Stimulated activated CD8-positive, alpha-beta memory T cell treated with anti-CD3 and anti-CD28 coated beads, Interleukin-4, amount 100 ng/mL, for 1 hour (primary cell): ENCODE measurements around the gene ARL6IP6.
"Not testable (repeated sequence)": the region's sequence is repeated elsewhere in the genome, so short reads cannot be mapped to it uniquely, and the experiment has no call there.

Experiments used
- DNase-seq, 2 donors: peaks; one replicate each; pipeline ENCODE4 v3.0.0-alpha.2; 2020; ENCODE audit warnings: low read depth in 2 of 2, low spot score in 1 of 2

Gene ARL6IP6

GRCh38 chr2:152720794-152721193, 2.4 kb downstream of the ARL6IP6 start:
- DNase-seq = no peak

DNA sequence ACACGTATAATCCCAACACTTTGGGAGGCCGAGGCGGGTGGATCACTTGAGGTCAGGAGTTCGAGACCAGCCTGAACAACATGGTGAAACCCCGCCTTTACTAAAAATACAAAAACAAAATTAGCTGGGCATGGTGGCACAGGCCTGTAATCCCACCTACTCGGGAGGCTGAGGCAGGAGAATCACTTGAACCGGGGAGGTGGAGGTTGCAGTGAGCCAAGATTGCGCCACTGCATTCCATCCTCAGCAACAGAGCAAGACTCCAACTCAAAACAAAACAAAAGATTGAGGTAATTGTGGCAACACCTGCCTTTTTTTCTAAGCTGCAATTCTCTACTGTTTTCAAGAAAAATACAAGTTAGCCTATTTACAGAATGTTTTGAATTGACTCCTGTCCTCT, 4.2 kb downstream of the ARL6IP6 start:
- DNase-seq = not testable (repeated sequence)

DNA sequence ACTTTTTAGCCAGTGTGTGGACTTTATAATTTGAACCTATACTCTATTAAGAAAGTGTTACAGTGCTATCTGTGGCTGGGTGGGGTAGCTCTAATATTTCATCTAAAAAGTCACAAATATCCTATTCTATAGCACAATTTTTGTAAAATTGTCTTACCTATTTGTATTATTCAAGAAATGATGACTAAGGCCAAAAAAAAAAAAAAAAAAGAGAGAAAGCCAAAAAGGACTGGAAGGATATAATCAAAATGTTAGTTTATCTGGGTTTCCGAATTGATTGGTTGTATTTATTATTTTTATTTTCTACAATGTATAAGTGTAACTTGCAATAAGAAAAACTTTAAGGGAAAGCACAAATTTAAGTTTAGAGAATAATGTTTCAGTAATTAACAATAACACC, 5.5 kb downstream of the ARL6IP6 start:
- DNase-seq = no peak

GRCh38 chr2:152729844-152730243, 11.4 kb downstream of the ARL6IP6 start:
- DNase-seq = no peak

GRCh38 chr2:152730591-152731333, 12.3 kb downstream of the ARL6IP6 start:
- DNase-seq = peak; percentile 17 to 19

DNA sequence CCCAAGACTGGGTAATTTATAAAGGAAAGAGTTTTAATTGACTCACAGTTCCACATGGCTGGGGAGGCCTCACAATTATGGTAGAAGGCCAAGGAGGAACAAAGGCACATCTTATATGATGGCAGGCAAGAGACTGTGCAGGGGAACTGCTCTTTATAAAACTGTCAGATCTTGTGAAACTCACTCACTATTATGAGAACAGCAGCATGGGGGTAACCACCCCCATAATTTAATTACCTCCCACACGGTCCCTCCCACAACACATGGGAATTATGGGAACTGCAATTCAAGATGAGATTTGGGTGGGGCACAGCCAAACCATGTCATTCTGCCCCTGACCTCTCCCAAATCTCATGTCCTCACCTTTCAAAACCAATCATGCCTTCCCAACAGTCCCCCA, 19.1 kb downstream of the ARL6IP6 start:
- DNase-seq = not testable (repeated sequence)

GRCh38 chr2:152738438-152738837, 20.0 kb downstream of the ARL6IP6 start:
- no peak for DNase-seq

GRCh38 chr2:152739705-152740104, 21.3 kb downstream of the ARL6IP6 start:
- not testable (repeated sequence) for DNase-seq

DNA sequence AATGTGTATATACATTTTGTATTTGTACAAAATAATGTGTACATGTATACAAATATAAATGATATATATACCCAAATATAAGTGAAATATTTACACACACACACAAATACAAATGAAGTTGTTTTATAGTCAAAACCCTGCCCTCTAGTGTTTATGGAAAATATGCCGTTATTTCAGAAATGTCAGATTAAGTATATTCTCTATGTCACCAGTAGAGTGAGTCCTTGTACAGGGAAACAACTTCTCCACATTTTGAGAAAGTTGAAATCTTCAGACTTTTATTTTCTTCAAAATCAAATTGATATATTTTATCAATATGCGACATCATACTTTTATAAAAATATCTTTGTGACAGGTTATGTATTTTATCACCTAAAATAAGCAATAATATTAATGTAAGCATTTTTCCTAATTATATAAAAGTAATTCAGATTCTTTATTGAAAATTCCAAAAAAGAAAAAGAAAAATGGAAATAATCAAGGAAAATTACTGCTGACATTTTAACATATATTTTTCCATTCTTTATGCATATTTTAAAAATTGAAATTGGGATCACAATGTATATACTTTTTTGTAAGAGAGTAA, 22.4 kb downstream of the ARL6IP6 start:
- no peak for DNase-seq

DNA sequence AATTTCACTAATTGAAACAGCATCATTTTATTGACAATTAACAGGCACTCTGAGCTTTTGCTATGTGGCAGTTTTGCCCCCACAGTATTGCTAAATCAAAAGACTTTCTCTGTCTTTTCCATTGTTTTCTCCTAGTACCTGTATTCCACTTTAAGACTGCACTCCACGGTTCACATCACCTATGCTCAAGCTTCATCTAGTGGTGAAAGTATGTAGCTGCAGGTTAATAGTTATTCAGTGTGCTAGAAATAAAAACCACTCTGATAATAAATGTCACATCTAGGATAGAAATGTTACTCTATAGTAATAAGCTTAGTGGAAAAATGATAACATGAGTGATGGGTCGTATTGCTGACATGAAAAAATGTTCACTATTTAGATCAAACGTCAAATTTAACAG, 24.6 kb downstream of the ARL6IP6 start:
- no peak for DNase-seq

- DNase-seq = not testable (repeated sequence)
Observed at GRCh38 chr2:152747751-152748150, 29.3 kb downstream of the ARL6IP6 start.

DNA sequence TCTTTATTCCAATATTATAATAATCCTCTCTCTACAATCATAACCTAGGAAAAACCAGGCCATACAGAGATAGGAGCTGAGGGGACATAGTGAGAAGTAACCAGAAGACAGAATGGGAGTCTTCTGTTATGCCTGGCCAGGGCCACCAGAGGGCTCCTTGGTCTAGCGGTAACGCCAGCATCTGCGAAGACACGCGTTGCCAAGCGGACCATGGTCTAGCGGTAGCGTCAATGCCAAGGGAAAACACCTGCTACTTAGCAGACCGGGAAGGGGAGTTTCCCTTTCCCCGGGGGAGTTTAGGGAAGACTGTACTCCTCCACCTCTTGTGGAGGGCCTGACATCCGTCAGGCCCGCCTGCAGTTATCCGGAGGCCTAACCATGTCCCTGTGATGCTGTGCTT, 36.6 kb downstream of the ARL6IP6 start:
- no peak for DNase-seq

DNA sequence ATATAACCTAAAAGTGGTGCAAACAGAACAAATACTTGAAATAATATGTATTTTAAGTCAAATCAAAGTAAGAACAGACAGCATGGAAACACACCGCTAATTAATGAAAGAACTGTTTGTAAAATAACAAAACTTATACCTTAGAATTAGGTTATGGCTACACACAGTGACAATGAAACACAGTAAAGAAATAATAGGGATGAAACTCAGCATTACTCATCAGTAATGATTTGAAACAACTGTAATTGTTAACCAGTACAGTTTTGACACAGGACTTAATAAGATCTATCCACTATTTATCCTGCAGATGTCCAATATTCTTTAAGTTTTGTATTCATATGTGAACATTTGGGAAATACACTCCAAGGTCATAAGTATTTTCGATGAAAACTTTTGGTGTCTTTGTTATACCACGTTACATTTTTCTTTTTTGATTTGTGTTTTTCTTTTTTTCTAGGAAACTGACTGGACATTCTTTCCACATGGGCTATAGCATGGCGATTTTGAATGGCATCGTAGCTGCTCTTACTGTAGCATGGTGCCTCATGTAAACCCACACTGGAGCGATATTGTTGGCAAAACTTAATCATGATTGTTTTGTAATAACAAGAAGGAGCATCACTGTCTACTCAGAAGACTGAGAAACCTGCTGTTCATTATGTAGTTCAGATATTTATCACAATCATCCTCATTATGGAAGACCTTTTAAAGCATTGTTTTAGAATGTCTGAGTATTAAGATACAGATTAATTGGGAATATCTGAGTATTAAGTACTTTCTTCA, 41.1 kb downstream of the ARL6IP6 start:
- no peak for DNase-seq

- DNase-seq = no peak
Observed at GRCh38 chr2:152761214-152761613, 42.8 kb downstream of the ARL6IP6 start.

- DNase-seq = no peak
Observed at GRCh38 chr2:152762202-152762601, 43.8 kb downstream of the ARL6IP6 start.

- not testable (repeated sequence) for DNase-seq
Observed at GRCh38 chr2:152763208-152763607, 44.8 kb downstream of the ARL6IP6 start.

- DNase-seq = no peak
Observed at GRCh38 chr2:152763651-152764050, 45.2 kb downstream of the ARL6IP6 start.

- no peak for DNase-seq
Observed at GRCh38 chr2:152766928-152767327, 48.5 kb downstream of the ARL6IP6 start.

GRCh38 chr2:152781175-152781574, 62.8 kb downstream of the ARL6IP6 start:
- no peak for DNase-seq

GRCh38 chr2:152782171-152782570, 63.8 kb downstream of the ARL6IP6 start:
- no peak for DNase-seq

DNA sequence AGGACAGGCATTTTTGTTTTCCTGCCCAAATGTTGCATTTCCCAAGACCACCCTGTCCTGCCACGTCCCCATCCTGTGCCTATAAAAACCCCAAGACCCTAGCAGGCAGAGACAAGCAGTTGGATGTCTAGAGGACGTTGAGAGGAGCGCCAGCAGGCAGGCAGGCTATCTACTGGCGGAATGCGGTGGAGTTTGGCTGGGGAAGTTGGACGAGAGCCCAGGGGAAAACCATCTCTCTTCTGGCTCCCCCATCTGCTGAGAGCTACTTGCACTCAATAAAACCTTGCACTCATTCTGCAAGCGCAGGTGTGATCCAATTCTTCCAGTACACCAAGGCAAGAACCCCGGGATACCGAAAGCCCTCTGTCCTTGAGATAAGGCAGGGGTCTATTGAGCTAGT, 72.5 kb downstream of the ARL6IP6 start:
- no peak for DNase-seq

DNA sequence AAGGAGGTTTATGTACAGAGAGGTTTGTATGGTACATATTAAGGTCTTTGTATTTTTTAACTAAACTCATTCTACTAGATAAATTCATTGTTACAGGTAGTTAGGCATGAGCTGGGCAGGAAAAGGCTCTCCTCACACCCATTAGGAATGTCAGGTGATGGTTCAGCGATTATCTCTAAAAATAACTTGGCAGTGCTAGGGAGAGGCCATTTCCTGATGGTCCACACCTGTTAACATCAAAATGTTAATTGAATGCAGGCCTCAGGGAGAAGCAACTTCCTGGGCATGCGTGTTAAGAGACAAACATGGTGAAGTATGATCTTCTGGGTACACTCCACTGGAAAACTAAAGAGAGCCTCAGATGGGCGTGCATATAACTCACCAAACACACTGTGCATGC, 73.6 kb downstream of the ARL6IP6 start:
- DNase-seq = no peak
